ENCODE measurements around the gene TMEM39A. TPM values are rescaled to one million over a fixed set of nuclear protein-coding genes. Genes with fewer than 3 reads are reported as not detected.

Gene TMEM39A
- total RNA-seq, 4 donors from 2014 or later: 14.0 to 34.4 (median 25.0) TPM

Other genes with a start within 250 kb of the TMEM39A start
- 10 to 100 TPM; 10.7 to 59.9 (median 47.9) TPM for gene B4GALT4, start 222.7 kb downstream of the TMEM39A start, total RNA-seq
- 10 to 100 TPM in 2 of 4 donors, 1 to 10 TPM in 2; 4.7 to 19.0 (median 10.1) TPM for gene ARHGAP31, start 169.2 kb downstream of the TMEM39A start, total RNA-seq
- gene POGLUT1, start 5.3 kb upstream of the TMEM39A start, total RNA-seq: 10 to 100 TPM; 10.7 to 21.2 (median 15.9) TPM
- 10 to 100 TPM; 29.7 to 59.4 (median 40.3) TPM for gene TIMMDC1, start 34.9 kb upstream of the TMEM39A start, total RNA-seq
- gene CD80, start 96.0 kb upstream of the TMEM39A start, total RNA-seq: 10 to 100 TPM in 1 of 4 donors, 1 to 10 TPM in 1, not detected in 2; 4.2 to 19.8 TPM
- 1 to 10 TPM in 3 of 4 donors, under 1 TPM in 1; 0.35 to 5.0 (median 1.4) TPM for gene ADPRH, start 115.9 kb upstream of the TMEM39A start, total RNA-seq
- gene PLA1A, start 134.3 kb upstream of the TMEM39A start, total RNA-seq: 1 to 10 TPM in 1 of 4 donors, under 1 TPM in 2, not detected in 1; 0.70 to 4.1 (median 0.85) TPM
- 1 to 10 TPM; 3.0 to 8.3 (median 6.3) TPM for gene POPDC2, start 197.0 kb upstream of the TMEM39A start, total RNA-seq
- 10 to 100 TPM; 30.9 to 57.8 (median 44.8) TPM for gene COX17, start 213.8 kb upstream of the TMEM39A start, total RNA-seq
- gene CFAP91, start 239.4 kb upstream of the TMEM39A start, total RNA-seq: 10 to 100 TPM in 1 of 4 donors, 1 to 10 TPM in 2, not detected in 1; 2.1 to 21.5 (median 6.2) TPM

Measured in Peyer's patch (tissue), 4 donors.